T follicular helper cell (primary cell): ENCODE data around the gene PTCD3.
A peak's percentile ranks its signal among the peaks of the same experiment; 100 is the strongest.

ENCODE experiments used
- DNase-seq: peaks from one replicate; pipeline ENCODE4 v3.0.0-alpha.2; 2020; ENCODE audit warnings: low read depth

The PTCD3 gene

GRCh38 chr2:86081724-86082123, 24.3 kb upstream of the PTCD3 start:
- no peak for DNase-seq

- no peak for DNase-seq
Measured at GRCh38 chr2:86082756-86083155, 23.3 kb upstream of the PTCD3 start.

GRCh38 chr2:86087936-86088850, 17.8 kb upstream of the PTCD3 start:
- no peak for DNase-seq

DNA sequence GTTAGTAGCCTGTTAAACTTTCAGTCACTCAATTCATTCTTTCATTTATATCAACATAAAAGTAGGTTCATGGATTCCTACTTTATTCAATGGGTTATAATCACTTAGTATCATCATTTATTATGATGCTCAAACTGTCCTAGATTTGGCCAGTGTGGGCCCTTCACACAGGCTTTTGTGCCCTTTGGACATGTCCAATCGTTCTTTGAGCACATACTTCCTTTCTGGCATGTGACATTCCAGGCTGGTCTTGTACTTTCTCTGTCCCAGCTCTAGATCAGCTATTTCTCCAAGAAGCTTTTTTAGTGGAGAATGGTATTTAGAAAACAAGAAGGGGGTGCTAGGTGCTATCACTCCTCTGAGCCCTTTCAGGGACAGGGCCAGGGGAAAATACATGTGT, 11.8 kb upstream of the PTCD3 start:
- no peak for DNase-seq

DNA sequence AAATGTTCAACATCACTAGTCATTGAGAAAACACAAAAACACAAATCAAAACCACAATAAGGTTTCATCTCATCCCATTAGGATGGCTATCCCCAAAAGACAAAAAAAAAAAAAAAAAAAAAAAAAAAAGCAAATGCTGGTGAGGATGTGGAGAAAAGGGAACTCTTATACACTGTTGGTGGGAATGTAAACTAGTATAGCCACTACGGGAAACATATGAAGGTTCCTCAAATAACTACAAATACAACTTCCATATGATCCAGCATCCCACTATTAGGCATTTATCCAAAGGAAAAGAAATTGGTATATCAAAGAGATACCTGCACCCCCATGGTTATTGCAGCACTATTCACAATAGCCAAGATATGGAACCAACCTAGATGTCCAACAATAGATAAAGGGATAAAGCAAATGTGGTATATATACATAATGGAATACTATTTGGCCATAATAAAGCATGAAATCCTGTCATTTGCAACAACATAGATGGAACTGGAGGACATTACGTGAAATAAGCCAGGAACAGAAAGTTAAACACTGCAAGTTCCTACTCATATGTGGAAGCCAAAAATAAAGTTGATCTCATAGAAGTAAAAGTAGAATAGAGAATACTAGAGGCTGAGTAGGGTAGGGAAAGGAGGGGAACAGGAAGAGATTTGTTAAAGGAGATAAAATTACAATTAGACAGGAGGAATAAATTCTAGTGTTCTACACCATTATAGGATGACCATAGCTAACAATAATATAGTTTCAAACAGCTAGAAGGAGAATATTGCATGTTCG, 8.7 kb upstream of the PTCD3 start:
- no peak for DNase-seq

GRCh38 chr2:86097913-86098312, 8.1 kb upstream of the PTCD3 start:
- no peak for DNase-seq

DNA sequence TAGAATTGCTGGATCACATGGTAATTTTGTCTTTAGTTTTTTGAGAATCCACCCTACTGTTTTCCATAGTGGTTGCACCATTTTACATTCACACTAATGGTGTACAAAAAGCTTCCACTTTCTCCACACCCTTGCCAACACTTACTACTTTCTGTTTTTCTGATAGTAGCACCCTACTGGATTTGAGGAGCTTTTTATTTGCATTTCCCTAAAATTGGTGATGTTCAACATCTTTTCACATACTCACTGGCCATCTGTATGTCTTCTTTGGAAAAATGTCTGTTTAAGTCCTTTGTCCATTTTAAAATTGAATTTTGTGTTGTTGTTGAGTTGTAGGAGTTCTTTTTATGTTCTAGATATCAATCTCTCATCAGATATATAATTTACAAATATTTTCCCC, 3.9 kb upstream of the PTCD3 start:
- no peak for DNase-seq

- peak; percentile 72 for DNase-seq
Measured at GRCh38 chr2:86105252-86105968, 625 bp upstream of the PTCD3 start, which contains the start of gene POLR1A. POLR1A (minus strand) TSS chr2:86105886; CDS start chr2:86105776, 110 bp downstream.

DNA sequence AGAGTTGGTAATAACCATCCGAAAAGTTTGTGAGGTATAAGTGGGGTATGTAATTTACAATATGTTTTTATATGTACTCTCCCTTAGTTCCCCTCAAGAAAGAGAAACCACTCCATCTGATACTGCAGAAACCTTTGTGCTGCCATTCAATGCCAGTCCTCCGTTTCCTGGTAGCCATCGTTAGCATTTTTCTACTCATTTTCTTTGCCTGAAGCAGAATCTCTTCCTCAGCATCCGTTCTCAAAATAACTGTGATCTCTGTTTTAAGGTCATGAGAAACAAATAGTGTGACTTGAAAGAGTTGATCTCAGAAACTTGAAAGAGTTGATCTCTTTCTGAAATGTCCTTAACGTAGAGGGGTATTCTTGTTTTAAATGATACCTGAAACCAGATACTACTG, 996 bp downstream of the PTCD3 start:
- no peak for DNase-seq

DNA sequence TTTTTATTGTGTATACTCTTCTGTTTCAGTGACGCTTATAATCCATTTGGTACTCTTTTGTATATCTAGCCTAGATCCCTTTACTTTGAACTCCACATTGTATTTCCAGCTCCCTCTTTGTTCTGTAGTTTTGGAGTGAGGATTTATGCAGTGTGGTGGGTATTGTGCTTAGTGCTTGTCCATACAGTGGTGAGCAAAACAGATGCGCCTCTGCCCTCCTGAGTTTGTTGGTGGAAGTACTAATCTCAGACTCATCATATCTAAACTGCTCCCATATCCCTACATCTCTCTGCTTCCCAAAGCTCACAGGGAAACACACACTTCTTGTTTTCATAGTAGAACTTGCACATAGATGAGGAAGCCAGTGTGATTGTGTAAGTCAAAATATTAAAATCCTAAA, 12.1 kb downstream of the PTCD3 start:
- DNase-seq, result no peak

DNA sequence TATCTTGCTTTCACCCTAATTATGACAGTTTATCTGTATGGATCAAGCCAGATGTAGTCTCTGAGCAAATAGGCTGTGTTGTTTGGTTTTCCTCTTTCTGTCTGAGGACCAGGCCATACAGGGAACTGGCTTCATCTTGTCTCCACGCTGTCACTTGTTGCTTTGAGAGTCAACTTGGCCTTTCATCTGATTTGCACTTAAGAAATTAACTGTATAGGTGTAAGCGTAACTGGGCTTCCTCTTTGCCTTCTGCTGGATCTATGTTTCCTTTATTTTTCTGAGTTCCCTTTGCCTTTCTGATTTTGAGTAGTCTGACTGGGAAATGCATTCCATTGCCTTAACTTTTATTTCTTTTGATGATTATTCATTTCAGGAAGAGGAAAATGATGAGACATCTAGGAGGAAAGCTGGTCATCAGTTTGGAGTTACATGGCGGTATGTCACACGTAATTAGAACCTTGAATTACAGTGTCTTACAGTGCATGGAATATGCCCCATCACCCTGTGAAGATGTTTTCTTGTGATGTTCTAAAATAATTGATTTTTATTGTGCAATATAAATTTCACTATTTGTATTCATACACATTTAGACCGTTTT, 17.4 kb downstream of the PTCD3 start:
- DNase-seq, result no peak

DNA sequence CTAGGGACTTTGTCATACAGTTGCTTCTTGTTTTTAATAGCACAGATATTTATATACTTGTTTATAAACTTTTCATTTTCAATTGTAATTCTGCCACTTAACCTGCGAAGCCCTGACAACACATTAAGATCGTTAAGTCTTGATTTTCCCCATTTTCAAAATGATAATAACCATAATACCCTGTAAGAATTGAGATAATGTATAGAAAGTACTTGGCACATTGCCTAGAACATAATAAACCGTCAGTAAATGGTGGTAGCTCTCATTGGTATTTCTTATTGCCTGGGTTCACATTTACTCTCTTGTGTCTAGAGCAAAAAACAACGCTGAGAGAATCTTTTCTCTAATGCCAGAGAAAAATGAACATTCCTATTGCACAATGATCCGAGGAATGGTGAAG, 18.6 kb downstream of the PTCD3 start:
- no peak for DNase-seq

GRCh38 chr2:86134709-86135108, 28.7 kb downstream of the PTCD3 start:
- DNase-seq, result no peak

DNA sequence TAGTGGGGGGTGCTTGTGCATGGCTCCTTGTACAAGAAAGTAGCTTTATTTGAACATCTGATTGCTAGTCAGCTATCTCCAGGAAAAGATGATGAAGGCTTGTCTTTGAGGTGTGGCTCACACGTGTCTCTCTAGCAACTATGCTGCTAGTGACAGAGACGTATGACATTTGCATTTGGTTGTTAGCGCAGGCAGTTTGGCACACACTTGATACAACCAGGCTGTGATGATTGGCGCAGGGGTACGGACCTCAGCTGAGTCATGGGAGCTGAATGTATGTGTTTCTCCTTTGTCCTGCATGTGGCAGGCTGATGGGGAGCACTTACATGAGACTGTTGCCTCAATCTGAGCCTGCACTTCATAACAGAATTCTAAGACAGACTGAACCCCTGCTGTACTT, 29.6 kb downstream of the PTCD3 start:
- no peak for DNase-seq

- DNase-seq, result no peak
Measured at GRCh38 chr2:86136141-86136540, 30.1 kb downstream of the PTCD3 start.

DNA sequence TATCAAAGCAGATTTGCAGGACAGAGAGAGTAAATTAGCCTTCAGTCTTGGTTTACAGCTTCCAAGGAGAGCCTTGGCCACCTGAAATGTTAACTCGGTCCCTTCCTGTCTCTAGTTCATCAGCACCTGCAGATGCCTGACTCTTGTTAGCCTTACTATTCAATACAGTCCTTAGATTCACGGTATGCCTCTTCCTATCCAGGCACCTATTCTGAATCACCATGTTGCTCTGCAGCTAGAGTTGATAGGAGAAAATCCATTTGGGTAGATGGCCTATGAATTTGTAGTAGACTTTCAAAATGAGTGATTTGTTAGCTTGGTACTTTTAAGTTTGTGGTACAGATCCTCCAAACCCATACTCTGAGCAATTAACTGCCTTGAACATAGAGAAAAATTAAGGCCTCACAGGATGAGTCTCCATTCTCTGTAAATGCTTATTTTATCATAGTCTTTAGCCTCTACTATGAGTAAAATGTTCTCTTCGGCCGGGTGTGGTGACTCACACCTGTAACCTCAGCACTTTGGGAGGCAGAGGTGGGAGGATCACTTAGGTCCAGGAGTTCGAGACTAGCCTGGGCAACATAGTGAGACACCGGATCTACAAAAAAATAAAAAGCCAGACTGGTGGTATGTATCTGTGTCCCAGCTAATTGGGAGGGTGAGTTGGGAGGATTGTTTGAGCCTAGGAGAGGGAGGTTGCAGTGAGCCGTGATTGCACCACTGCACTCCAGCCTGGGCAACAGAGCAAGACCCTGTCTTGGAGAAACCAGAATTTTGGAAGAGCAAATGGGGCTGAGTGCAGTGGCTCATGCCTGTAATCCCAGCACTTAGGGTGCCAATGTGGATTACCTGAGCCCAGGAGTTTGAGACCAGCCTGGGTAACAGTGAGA, 32.9 kb downstream of the PTCD3 start:
- DNase-seq, result no peak

GRCh38 chr2:86139981-86140380, 33.9 kb downstream of the PTCD3 start:
- DNase-seq, result no peak

DNA sequence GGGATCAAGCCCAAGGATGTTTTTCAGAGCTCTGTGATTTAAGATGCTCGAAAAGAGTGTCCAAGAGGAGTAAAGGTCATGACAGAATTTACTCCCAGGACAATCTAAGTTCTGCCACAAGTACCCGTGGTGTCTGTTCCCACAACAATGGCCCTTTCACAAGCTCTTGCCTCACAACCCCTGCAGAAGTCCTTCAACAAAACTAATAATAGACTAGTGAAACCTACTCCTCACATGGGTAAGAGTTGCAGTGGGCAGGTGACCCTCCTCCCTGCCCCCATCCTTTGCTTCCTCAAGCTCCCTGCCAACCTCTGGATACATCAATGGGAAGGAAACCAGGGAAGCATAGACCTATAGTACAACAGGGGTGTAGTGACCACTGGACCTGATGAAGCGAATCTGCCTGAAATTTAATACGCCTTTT, 34.9 kb downstream of the PTCD3 start:
- DNase-seq, result no peak

GRCh38 chr2:86142436-86143257, 36.6 kb downstream of the PTCD3 start:
- DNase-seq, result no peak

DNA sequence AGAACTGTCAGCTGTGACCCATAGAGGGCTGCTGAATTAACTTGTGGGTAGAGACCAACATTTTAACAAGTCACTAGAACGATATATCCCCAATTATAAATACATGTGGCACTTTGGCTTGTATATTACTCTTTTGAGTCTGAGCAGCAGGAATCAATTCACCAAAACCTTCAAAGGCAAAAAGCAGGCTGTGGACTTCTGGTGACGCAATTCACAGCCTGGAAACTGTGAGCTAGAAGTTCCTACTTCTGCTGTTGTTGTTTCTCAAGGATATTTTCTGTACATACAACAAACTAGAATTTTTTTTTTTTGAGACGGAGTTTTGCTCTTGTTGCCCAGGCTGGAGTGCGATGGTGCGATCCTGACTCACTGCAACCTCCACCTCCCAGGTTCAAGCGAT, 37.3 kb downstream of the PTCD3 start:
- DNase-seq, result no peak
